Measurements from ENCODE around the gene ABHD12B. TPM values are rescaled to one million over a fixed set of nuclear protein-coding genes. Genes with fewer than 3 reads are reported as not detected.
"Not testable (repeated sequence)": the region's sequence is repeated elsewhere in the genome, so short reads cannot be mapped to it uniquely, and the experiment has no call there.

ABHD12B gene
- total RNA-seq, 2 donors from 2014 or later: not detected

- Histone ChIP-seq H3K4me3 (no peak overlapping the region), H3K27ac (no peak overlapping the region), H3K27me3 (replicated peaks; ENCODE audit: insufficient read depth) (no peaks in the 10 kb centered on the region), H3K9me3 (no peaks in the 10 kb centered on the region), H3K36me3 (no peaks in the 10 kb centered on the region), H3K4me1 (replicated peaks) (peaks cover 3% of the 10 kb centered on the region)
- intact Hi-C loops (cut with DNase I): no loop called here
- WGBS: 56% methylated on average over 8 of the region's 8 CpGs
- TF ChIP-seq POLR2A (IDR thresholded peaks at IDR 0.05) (no peak), POLR2AphosphoS5 (IDR thresholded peaks at IDR 0.05) (no peak)
- TF ChIP-seq, protein P1, sequence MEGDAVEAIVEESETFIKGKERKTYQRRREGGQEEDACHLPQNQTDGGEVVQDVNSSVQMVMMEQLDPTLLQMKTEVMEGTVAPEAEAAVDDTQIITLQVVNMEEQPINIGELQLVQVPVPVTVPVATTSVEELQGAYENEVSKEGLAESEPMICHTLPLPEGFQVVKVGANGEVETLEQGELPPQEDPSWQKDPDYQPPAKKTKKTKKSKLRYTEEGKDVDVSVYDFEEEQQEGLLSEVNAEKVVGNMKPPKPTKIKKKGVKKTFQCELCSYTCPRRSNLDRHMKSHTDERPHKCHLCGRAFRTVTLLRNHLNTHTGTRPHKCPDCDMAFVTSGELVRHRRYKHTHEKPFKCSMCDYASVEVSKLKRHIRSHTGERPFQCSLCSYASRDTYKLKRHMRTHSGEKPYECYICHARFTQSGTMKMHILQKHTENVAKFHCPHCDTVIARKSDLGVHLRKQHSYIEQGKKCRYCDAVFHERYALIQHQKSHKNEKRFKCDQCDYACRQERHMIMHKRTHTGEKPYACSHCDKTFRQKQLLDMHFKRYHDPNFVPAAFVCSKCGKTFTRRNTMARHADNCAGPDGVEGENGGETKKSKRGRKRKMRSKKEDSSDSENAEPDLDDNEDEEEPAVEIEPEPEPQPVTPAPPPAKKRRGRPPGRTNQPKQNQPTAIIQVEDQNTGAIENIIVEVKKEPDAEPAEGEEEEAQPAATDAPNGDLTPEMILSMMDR (IDR thresholded peaks at IDR 0.05): no peak
- DNase-seq (ENCODE audit: low spot score): peak; percentile 38
Observed at GRCh38 chr14:50882932-50883826, 11.3 kb downstream of the ABHD12B start.

GRCh38 chr14:50883827-50884197, 12.0 kb downstream of the ABHD12B start:
- intact Hi-C loops (cut with DNase I): no loop called here
- H3K9me3 ChIP-seq: no peaks in the 10 kb centered on the region
- no peaks in the 10 kb centered on the region for H3K36me3 ChIP-seq
- no peak for DNase-seq (ENCODE audit: low spot score)
- WGBS: 46% methylated on average over 1 of the region's 1 CpG
- peaks cover 3% of the 10 kb centered on the region for H3K4me1 ChIP-seq (replicated peaks)
- no peak overlapping the region for H3K27ac ChIP-seq
- no peak for TF ChIP-seq POLR2AphosphoS5 (IDR thresholded peaks at IDR 0.05)
- TF ChIP-seq POLR2A (IDR thresholded peaks at IDR 0.05): no peak
- TF ChIP-seq, protein P1 (IDR thresholded peaks at IDR 0.05): no peak
- H3K27me3 ChIP-seq (replicated peaks; ENCODE audit: insufficient read depth): no peaks in the 10 kb centered on the region
- H3K4me3 ChIP-seq: no peak overlapping the region

GRCh38 chr14:50887476-50887875, 15.6 kb downstream of the ABHD12B start:
- TF ChIP-seq POLR2A (IDR thresholded peaks at IDR 0.05): no peak
- Histone ChIP-seq H3K27ac (no peak overlapping the region), H3K4me1 (replicated peaks) (peaks cover 3% of the 10 kb centered on the region), H3K36me3 (no peaks in the 10 kb centered on the region), H3K27me3 (replicated peaks; ENCODE audit: insufficient read depth) (no peaks in the 10 kb centered on the region), H3K9me3 (no peaks in the 10 kb centered on the region), H3K4me3 (no peak overlapping the region)
- DNase-seq (ENCODE audit: low spot score): no peak
- intact Hi-C loops (cut with DNase I): no loop called here

DNA sequence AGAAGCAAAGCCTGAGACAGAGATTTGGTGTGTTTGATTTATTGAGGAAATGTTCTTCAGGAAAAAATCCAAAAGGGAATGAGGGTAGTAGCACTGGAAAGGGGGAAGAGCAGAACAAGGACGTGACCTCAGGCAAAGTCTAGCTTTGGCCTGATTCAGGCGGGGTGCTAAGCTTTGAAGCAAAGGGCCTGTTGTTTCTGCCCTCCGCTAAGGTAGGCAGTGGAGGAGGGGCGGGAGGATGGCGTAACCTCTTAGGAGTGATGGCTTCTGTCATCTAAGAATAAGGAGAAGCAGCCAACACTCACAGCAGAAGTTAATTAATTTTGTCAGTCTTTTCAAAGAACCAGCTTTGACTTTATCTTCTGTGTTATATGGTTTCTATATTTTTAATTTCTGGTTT, 20.4 kb downstream of the ABHD12B start:
- Histone ChIP-seq H3K27ac (no peak overlapping the region), H3K4me1 (replicated peaks) (no peaks in the 10 kb centered on the region), H3K4me3 (no peak overlapping the region), H3K9me3 (no peaks in the 10 kb centered on the region), H3K36me3 (no peaks in the 10 kb centered on the region), H3K27me3 (replicated peaks; ENCODE audit: insufficient read depth) (no peaks in the 10 kb centered on the region)
- WGBS: 80% methylated on average over 5 of the region's 5 CpGs
- intact Hi-C loops (cut with DNase I): no loop called here
- DNase-seq (ENCODE audit: low spot score): no peak
- TF ChIP-seq, protein P1 (IDR thresholded peaks at IDR 0.05): no peak
- TF ChIP-seq POLR2AphosphoS5 (IDR thresholded peaks at IDR 0.05) (no peak), POLR2A (IDR thresholded peaks at IDR 0.05) (no peak)

DNA sequence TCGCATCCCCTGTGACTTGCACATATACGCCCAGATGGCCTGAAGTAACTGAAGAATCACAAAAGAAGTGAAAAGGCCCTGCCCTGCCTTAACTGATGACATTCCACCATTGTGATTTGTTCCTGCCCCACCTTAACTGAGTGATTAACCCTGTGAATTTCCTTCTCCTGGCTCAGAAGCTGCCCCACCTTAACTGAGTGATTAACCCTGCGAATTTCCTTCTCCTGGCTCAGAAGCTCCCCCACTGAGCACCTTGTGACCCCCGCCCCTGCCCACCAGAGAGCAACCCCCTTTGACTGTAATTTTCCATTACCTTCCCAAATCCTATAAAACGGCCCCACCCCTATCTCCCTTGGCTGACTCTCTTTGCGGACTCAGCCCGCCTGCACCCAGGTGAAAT, 24.6 kb downstream of the ABHD12B start:
- H3K27ac ChIP-seq; H3K4me3 ChIP-seq; H3K9me3 ChIP-seq; H3K27me3 ChIP-seq (replicated peaks; ENCODE audit: insufficient read depth); DNase-seq (ENCODE audit: low spot score); intact Hi-C loops (cut with DNase I); H3K36me3 ChIP-seq; H3K4me1 ChIP-seq (replicated peaks): not testable (repeated sequence)
- WGBS: 86% methylated on average over 6 of the region's 7 CpGs

DNA sequence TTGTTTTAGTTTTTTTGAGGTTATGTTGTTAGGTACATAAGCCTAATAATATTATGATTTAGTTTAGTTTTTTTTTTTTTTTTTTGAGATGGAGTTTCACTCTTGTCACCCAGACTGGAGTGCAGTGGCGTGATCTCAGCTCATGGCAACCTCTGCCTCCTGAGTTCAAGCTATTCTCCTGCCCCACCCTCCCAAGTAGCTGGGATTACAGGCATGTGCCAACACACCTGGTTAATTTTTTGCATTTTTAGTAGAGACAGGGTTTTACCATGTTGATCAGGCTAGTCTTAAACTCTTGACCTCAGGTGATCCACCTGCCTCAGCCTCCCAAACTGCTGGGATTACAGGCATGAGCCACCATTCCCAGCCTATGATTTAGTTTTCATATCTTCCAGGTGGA, 25.2 kb downstream of the ABHD12B start:
- DNase-seq (ENCODE audit: low spot score); H3K27ac ChIP-seq; H3K4me3 ChIP-seq; H3K36me3 ChIP-seq; intact Hi-C loops (cut with DNase I); H3K27me3 ChIP-seq (replicated peaks; ENCODE audit: insufficient read depth); H3K9me3 ChIP-seq; H3K4me1 ChIP-seq (replicated peaks): not testable (repeated sequence)
- 96% methylated on average over 1 of the region's 1 CpG for WGBS

Measured in prostate gland (tissue), 2 donors.